Tibial artery (tissue), 4 donors: ENCODE measurements around the gene HS3ST6.

Experiments
- DNase-seq, 2 donors: peaks; one replicate each; pipeline ENCODE4 v3.0.0-alpha.2; 2019
- H3K27ac ChIP-seq, 2 donors: fragments of 200-600 bp; sonication (generic) in 1 of 2; 1 replicate in 1 of 2; 2 replicates in 1 of 2; pipeline ENCODE4 v1.5.1; 2018 to 2019; ENCODE audit warnings: mild to moderate bottlenecking in 1 of 2
- H3K27me3 ChIP-seq, 2 donors: fragments of 200-600 bp; sonication (generic) in 1 of 2; one replicate each; pipeline versions ENCODE4 v1.5.1 to v1.6.0; 2016 to 2019
- H3K36me3 ChIP-seq, 3 donors: fragments of 200-600 bp; sonication (generic) in 2 of 3; one replicate each; pipeline ENCODE4 v1.5.1; 2016 to 2019; ENCODE audit warnings: mild to moderate bottlenecking in 2 of 3
- H3K4me1 ChIP-seq, 4 donors: fragments of 200-600 bp; sonication (generic) in 2 of 4; 1 replicate in 3 of 4; 2 replicates in 1 of 4; pipeline ENCODE4 v1.5.1; 2016 to 2019
- H3K4me3 ChIP-seq, 2 donors: fragments of 200-600 bp; sonication (generic) in 1 of 2; 1 replicate in 1 of 2; 2 replicates in 1 of 2; pipeline ENCODE4 v1.5.1; 2018 to 2019; ENCODE audit warnings: mild to moderate bottlenecking in 2 of 2
- H3K9me3 ChIP-seq, 3 donors: fragments of 200-600 bp; sonication (generic) in 1 of 3; one replicate each; pipeline ENCODE4 v1.5.1; 2016 to 2019
- intact Hi-C: fragments of 100-400 bp; cut with DNase I; formaldehyde crosslinking; loops from one replicate; pipeline ENCODE4 v1.15.0; 2023; ENCODE audit warnings: low total_unique reads
- TF ChIP-seq, protein P1 (sequence below), 2 experiments: fragments of 200-600 bp in 1 of 2; fragments of 450-650 bp in 1 of 2; IDR thresholded peaks; one replicate each; pipeline ENCODE4 v1.5.1; 2017 to 2019; ENCODE audit warnings: antibody characterized with exemption in 2 of 2, mild to moderate bottlenecking in 1 of 2, moderate library complexity in 1 of 2

Gene HS3ST6

DNA sequence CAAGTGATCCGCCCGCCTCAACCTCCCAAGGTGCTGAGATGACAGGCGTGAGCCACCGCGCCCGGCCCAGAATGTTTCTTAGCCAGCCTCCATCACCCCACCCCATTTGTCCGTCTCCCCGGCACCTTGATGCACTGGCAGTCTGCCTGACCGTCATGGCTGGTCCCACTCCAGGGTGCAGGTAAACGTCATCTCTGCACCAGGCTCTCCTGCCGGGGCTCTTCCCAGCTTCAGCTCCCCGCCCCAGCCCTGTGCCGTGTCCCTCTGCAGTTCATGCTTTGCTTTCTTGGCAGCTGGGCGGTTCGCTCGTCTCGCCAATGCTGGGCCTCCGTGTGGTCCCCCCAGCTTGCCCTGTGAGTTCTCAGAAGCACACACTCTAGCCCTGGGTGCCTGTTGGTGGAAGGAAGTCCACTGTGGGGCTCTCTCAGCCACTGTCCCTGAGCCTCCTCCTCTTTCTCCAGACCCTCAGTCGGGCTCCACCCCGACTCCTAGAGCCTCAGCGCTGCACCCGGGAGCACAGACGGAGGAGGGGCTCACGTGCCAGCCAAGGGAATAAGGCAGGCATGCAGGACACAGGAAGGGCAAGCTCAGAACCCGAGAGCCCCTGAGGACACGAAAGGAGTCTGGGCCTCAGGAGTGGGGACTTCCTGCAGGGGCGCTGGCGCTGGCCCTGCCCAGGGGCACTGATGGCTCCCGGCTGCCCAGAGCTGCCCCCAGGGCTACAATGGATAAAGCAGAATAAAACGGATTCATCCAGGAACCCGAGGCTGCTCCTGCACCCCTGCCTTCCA is 12.0 kb downstream of the HS3ST6 start:
- peaks cover 0 to 70% of the 10 kb centered on the region in 2 donors for H3K27me3 ChIP-seq
- intact Hi-C loops = no loop called here
- H3K4me1 ChIP-seq = no peaks in the 10 kb centered on the region
- H3K36me3 ChIP-seq = no peaks in the 10 kb centered on the region
- no peak overlapping the region for H3K27ac ChIP-seq
- TF ChIP-seq, protein P1, sequence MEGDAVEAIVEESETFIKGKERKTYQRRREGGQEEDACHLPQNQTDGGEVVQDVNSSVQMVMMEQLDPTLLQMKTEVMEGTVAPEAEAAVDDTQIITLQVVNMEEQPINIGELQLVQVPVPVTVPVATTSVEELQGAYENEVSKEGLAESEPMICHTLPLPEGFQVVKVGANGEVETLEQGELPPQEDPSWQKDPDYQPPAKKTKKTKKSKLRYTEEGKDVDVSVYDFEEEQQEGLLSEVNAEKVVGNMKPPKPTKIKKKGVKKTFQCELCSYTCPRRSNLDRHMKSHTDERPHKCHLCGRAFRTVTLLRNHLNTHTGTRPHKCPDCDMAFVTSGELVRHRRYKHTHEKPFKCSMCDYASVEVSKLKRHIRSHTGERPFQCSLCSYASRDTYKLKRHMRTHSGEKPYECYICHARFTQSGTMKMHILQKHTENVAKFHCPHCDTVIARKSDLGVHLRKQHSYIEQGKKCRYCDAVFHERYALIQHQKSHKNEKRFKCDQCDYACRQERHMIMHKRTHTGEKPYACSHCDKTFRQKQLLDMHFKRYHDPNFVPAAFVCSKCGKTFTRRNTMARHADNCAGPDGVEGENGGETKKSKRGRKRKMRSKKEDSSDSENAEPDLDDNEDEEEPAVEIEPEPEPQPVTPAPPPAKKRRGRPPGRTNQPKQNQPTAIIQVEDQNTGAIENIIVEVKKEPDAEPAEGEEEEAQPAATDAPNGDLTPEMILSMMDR (IDR thresholded peaks at IDR 0.05) = no peak
- H3K9me3 ChIP-seq = no peaks in the 10 kb centered on the region
- H3K4me3 ChIP-seq = no peak overlapping the region
- no peak for DNase-seq

DNA sequence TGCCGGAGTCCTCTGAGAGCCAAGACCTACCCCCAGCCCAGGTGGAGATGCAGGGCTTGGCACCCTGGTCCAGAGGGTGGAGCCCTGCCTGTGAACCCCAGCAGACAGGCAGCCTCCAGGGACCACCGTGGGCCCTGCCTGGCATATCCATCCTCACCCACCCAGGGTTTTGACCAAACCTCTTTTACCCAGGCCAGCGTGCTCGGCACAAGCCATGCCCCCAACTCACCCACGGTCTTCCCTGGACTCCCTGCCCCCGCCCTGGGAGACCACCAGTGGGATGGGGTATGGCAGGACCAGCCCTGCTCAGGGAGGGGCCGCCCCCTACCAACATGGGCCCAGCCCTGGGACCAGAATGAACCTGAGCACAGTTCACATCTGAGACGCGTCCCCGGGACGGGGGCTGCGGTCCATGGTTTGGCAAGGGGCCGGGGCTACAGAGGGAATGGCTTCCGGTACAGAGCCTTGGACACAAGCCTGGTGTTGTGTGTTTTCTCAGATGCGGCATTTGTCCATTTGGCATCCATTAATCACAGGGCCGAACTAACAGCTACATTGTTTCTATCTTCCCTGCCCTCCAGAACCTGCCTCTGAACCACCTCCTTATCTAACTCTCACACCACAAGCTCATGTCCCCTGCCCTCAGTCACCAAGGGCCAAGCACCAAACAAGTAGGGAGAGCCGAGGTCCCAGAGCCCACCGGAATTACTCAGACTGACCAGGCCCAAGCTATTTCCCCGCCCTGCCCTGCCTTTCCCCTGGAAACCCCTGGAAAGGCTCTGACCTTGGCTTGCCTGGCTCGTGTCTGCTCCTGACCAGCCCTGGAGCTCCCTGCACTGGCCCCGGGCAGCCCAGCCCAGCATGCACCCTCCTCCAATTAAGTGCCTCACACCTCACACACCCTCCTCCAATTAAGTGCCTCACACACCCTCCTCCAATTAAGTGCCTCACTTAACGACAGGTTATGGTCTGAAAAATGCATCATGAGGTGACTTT is 14.1 kb downstream of the HS3ST6 start:
- Histone ChIP-seq H3K4me1 (no peaks in the 10 kb centered on the region), H3K9me3 (no peaks in the 10 kb centered on the region), H3K4me3 (no peak overlapping the region), H3K27me3 (peaks cover 0 to 64% of the 10 kb centered on the region in 2 donors), H3K36me3 (no peaks in the 10 kb centered on the region), H3K27ac (no peak overlapping the region)
- intact Hi-C loops = no loop called here
- TF ChIP-seq, protein P1 (IDR thresholded peaks at IDR 0.05) = no peak
- no peak for DNase-seq

GRCh38 chr16:1903220-1903574 is 15.0 kb downstream of the HS3ST6 start:
- TF ChIP-seq, protein P1 (IDR thresholded peaks at IDR 0.05) = no peak
- Histone ChIP-seq H3K36me3 (no peaks in the 10 kb centered on the region), H3K27me3 (peaks cover 0 to 64% of the 10 kb centered on the region in 2 donors), H3K4me1 (no peaks in the 10 kb centered on the region), H3K9me3 (no peaks in the 10 kb centered on the region), H3K27ac (no peak overlapping the region), H3K4me3 (no peak overlapping the region)
- DNase-seq = no peak
- intact Hi-C loops = no loop called here

DNA sequence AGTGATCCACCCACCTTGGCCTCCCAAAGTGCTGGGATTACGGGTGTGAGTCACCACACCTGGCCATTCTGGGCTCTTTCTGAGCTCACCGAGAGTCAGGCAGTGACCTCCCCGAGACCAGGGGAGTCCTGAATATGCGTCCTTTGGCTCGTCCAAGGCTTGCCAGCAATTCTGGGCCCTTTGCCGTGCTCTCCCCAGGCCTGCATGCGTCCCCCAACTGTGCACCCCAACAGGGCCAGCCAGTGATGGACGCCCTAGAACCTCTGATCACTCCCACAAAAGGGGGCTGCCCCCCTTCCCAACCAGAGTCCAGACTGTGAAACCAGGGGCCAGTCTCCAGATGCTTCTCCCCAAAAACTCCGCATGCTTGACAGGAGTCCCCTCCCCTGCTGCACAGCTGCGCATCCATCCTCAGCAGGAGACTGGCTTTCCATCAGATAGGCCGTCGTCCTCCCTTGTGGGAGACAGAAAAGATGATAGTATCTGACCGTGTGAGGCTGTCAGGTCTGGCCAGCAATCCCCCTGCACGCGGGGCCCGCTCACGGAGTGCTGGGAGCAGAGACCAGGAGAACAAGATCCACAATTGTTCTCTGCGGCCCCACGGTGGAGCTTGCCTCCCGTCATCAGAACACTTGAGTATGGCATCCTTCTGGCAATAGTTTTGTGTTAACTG is 15.5 kb downstream of the HS3ST6 start:
- no peak for DNase-seq
- H3K4me1 ChIP-seq = no peaks in the 10 kb centered on the region
- H3K36me3 ChIP-seq = no peaks in the 10 kb centered on the region
- intact Hi-C loops = no loop called here
- no peaks in the 10 kb centered on the region for H3K9me3 ChIP-seq
- TF ChIP-seq, protein P1 (IDR thresholded peaks at IDR 0.05) = no peak
- H3K4me3 ChIP-seq = no peak overlapping the region
- peaks cover 0 to 62% of the 10 kb centered on the region in 2 donors for H3K27me3 ChIP-seq
- no peak overlapping the region for H3K27ac ChIP-seq

DNA sequence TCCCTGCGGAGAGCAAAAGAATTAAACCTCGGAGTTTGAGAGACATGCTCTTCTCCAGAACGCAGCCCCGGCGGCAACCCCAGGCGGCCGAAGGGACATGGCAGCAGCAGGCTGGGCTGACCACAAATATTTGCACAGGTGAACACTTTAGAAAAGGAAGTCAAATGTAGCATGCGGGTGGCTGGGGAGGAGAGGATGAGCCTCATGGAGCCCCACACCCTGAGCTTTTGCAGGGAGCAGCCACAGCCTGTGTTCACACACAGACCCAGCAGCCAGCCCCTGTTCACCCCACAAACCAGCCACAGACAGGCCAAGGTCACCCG is 17.8 kb downstream of the HS3ST6 start:
- H3K9me3 ChIP-seq = no peaks in the 10 kb centered on the region
- TF ChIP-seq, protein P1 (IDR thresholded peaks at IDR 0.05) = no peak
- H3K4me3 ChIP-seq = no peak overlapping the region
- DNase-seq = no peak
- no peak overlapping the region for H3K27ac ChIP-seq
- intact Hi-C loops = no loop called here
- H3K27me3 ChIP-seq = peaks cover 0 to 59% of the 10 kb centered on the region in 2 donors
- no peaks in the 10 kb centered on the region for H3K4me1 ChIP-seq
- no peaks in the 10 kb centered on the region for H3K36me3 ChIP-seq
